Skeletal muscle satellite cell (primary cell): ENCODE data around the gene CAPN10.

ENCODE experiments used
- H3K27me3 ChIP-seq: 2 replicates; pipeline ENCODE4 v1.7.0; 2013; ENCODE audit warnings: low read length; ENCODE audit not compliant: control insufficient read depth, insufficient read depth
- H3K36me3 ChIP-seq: 2 replicates; pipeline ENCODE4 v1.7.0; 2013; ENCODE audit warnings: mild to moderate bottlenecking, control low read depth, low read length; ENCODE audit not compliant: insufficient read depth
- H3K4me1 ChIP-seq: 2 replicates; pipeline ENCODE4 v1.7.0; 2013; ENCODE audit warnings: low read length; ENCODE audit not compliant: control insufficient read depth, insufficient read depth
- H3K4me2 ChIP-seq: 2 replicates; pipeline ENCODE4 v1.7.0; 2013; ENCODE audit warnings: mild to moderate bottlenecking, low read length
- H3K4me3 ChIP-seq: 2 replicates; pipeline ENCODE4 v1.7.0; 2013; ENCODE audit warnings: low read length
- H3K9ac ChIP-seq: 2 replicates; pipeline ENCODE4 v1.7.0; 2013; ENCODE audit warnings: mild to moderate bottlenecking, low read depth, low read length, moderate library complexity
- H3K9me3 ChIP-seq: replicated peaks from 2 replicates; pipeline ENCODE4 v1.7.0; 2013; ENCODE audit warnings: mild to moderate bottlenecking, control low read depth, low read length

CAPN10 gene

DNA sequence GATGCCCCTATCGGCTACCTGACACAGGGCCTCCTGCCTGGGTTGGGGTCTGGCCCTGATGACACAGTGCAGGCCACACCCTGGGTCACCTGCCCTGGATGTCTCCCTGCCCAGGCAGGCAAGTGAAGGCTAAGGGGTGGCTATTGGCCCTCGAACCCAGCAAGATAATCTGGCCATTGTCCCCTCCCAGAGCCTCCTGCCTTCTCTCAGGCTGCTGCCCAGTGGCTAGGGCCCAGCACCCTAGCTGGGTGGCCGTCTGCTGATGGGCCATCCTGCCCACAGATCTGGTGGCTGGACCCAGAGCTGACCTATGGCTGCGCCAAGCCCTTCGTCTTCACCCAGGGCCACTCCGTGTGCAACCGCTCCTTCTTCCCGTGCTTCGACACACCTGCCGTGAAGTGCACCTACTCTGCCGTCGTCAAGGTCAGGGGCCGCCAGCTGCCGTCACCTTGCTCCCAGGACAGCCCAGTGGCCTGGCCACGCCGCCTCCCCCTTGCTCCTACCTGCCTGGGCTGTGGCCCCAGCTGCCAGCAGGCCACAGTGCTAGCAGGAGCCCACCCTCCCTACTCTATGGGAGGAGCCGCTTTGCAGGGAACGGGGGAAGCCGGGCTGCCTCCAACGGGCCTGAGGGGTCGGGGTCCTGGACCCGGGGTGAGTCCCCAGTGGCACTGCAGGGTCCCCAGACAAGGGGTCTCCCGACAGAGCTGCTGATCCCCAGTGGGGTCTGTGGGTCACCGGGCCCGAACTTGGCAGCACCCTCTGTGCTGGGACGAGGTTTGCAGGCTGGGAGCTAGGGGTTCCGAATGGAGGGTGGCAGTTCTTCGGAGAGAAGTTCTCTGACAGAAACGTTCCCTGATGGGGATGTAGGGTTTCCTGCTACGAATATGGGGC lies 14.1 kb upstream of the CAPN10 start:
- Histone ChIP-seq H3K4me3 (no peak overlapping the region), H3K4me1 (peaks cover 19% of the 10 kb centered on the region), H3K4me2 (no peak overlapping the region), H3K27me3 (no peaks in the 10 kb centered on the region), H3K36me3 (peaks cover 24% of the 10 kb centered on the region), H3K9me3 (no peaks in the 10 kb centered on the region), H3K9ac (no peak overlapping the region)

DNA sequence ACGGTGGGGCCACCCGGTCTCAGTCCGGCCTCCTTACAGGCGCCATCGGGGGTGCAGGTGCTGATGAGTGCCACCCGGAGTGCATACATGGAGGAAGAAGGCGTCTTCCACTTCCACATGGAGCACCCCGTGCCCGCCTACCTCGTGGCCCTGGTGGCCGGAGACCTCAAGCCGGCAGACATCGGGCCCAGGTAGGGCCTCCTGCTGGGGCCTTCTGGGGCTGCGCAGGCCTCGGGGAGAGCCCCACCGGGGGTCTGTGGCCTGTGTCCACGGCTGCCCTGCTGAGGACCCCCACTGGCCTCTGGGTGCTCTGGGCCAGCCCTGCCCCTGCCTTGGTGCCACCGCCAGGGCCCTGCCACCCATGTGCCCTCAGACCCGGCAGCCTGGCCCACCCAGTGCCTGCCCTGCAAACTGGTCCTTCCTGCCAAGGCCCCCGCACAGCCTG lies 13.4 kb upstream of the CAPN10 start:
- Histone ChIP-seq H3K4me1 (peaks cover 13% of the 10 kb centered on the region), H3K4me2 (no peak overlapping the region), H3K9me3 (no peaks in the 10 kb centered on the region), H3K4me3 (no peak overlapping the region), H3K27me3 (no peaks in the 10 kb centered on the region), H3K9ac (no peak overlapping the region), H3K36me3 (peaks cover 29% of the 10 kb centered on the region)

- Histone ChIP-seq H3K4me1 (peaks cover 13% of the 10 kb centered on the region), H3K9ac (no peak overlapping the region), H3K4me2 (no peak overlapping the region), H3K9me3 (no peaks in the 10 kb centered on the region), H3K4me3 (no peak overlapping the region), H3K36me3 (peaks cover 34% of the 10 kb centered on the region), H3K27me3 (no peaks in the 10 kb centered on the region)
Measured at GRCh38 chr2:240573516-240574385, 12.8 kb upstream of the CAPN10 start.

DNA sequence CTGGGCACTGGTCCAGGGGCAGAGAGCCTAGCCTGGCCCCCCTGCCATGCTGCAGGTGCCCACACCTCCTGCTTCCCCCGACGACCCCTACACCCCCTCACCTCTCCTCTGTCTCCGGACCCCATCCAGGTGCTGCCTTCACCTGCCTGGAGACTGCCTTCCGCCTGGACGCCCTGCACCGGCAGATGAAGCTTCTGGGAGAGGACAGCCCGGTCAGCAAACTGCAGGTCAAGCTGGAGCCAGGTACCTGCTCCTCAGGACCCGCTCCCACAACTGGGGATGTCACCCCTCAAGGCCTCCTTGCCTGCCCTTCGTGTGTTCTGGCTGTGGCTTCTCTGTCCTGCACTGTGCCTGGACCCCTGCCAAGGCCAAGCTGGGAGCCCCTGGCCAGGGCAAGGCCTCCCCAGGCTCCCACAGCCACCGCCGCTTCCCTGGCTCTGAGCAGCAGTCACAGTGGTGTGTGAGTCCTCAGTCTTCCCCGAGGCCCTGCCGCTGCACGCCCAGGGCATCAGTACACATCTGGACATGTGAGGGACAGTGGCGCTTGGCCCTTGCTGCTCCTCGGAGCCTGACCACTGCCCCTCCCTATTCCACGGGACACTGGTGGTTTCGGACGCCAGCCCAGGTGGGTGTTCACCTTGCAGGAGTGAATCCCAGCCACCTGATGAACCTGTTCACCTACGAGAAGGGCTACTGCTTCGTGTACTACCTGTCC lies 12.0 kb upstream of the CAPN10 start:
- Histone ChIP-seq H3K9me3 (no peaks in the 10 kb centered on the region), H3K9ac (no peak overlapping the region), H3K4me3 (no peak overlapping the region), H3K27me3 (no peaks in the 10 kb centered on the region), H3K4me1 (peaks cover 13% of the 10 kb centered on the region), H3K36me3 (peaks cover 37% of the 10 kb centered on the region), H3K4me2 (no peak overlapping the region)

DNA sequence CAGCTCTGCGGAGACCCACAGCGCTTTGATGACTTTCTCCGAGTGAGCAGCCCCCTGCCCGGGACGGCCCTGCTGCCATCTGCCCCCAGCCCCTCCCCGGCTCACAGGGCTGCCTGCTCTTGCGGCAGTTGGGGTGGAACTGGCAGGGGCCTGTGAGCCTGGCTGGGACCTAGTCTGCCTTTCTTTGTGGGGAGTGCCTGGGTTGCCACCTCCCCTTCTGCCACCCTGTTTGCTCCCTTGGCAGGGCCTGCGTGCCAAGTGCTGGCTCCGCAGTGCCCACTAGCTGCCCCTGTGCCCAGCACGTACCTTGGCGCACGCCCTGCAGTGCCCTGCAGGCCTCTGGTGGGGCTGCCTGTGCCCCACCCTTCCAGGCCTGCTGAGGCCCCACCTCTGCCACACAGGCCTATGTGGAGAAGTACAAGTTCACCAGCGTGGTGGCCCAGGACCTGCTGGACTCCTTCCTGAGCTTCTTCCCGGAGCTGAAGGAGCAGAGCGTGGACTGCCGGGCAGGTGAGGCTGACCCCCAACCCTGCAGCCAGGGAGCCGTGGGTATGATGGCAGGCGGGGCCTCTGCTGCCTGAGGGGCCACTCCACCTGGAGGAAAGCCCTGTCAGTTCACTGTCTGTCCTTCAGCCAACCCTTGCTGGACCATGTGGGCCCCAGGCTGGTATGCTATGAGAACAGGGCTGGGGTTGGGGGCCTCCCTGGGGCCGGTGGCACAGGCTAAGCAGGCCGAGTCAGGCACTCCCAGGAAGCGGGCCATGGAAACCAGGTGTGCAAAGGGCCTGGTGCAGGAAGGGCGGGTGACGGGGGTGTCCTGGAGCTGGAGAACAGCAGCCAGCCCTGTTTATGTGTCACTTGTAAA lies 11.2 kb upstream of the CAPN10 start:
- Histone ChIP-seq H3K36me3 (peaks cover 37% of the 10 kb centered on the region), H3K4me2 (no peak overlapping the region), H3K27me3 (no peaks in the 10 kb centered on the region), H3K9me3 (no peaks in the 10 kb centered on the region), H3K4me1 (peaks cover 15% of the 10 kb centered on the region), H3K4me3 (no peak overlapping the region), H3K9ac (no peak overlapping the region)

DNA sequence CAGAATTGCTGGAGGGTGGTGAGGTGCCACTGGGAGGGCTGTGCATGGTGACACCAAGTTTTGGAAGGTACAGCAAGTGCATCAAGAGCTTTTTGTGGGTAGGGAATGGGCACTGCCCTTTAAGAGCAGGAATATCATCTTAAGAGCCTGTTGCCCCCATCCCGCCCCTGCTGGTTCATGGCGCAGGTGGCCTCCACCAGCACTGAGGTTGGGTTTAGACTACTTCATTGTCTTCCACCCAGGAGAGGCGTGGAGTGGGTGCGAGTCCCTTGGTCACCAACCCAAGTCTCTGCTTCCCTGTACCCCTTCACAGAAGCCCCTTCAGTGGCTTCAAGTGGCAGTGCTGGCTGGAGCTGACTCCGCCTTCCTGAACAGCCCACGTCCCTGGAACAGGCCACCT lies 10.5 kb upstream of the CAPN10 start:
- Histone ChIP-seq H3K4me2 (no peak overlapping the region), H3K27me3 (no peaks in the 10 kb centered on the region), H3K9me3 (no peaks in the 10 kb centered on the region), H3K4me1 (peaks cover 18% of the 10 kb centered on the region), H3K4me3 (no peak overlapping the region), H3K9ac (no peak overlapping the region), H3K36me3 (peaks cover 37% of the 10 kb centered on the region)

DNA sequence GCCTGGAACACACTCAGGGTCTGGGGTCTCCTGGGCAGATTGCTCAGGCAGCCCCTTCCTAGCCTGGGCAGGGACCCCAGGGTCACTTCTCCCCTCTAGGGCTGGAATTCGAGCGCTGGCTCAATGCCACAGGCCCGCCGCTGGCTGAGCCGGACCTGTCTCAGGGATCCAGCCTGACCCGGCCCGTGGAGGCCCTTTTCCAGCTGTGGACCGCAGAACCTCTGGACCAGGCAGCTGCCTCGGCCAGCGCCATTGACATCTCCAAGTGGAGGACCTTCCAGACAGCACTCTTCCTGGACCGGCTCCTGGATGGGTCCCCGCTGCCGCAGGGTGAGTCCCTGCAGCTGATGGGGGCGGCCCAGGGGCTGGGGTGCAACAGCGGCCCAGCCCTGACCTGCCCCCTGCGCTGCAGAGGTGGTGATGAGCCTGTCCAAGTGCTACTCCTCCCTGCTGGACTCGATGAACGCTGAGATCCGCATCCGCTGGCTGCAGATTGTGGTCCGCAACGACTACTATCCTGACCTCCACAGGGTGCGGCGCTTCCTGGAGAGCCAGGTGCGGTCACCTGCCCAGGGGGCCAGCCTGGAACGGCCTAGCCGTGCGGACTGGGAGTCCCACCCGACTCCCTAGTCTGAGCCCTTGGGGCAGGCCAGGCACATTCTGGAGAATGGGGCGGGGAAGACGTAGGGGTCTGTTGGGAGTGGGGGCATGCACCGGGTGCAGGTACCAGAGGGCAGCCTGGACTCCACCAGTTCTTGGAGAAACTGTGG lies 9.9 kb upstream of the CAPN10 start:
- H3K9me3 ChIP-seq: no peaks in the 10 kb centered on the region
- H3K4me2 ChIP-seq: no peak overlapping the region
- H3K27me3 ChIP-seq: no peaks in the 10 kb centered on the region
- no peak overlapping the region for H3K4me3 ChIP-seq
- peaks cover 37% of the 10 kb centered on the region for H3K36me3 ChIP-seq
- peaks cover 18% of the 10 kb centered on the region for H3K4me1 ChIP-seq
- no peak overlapping the region for H3K9ac ChIP-seq

GRCh38 chr2:240577281-240578109 lies 9.0 kb upstream of the CAPN10 start:
- no peaks in the 10 kb centered on the region for H3K9me3 ChIP-seq
- peaks cover 18% of the 10 kb centered on the region for H3K4me1 ChIP-seq
- no peak overlapping the region for H3K9ac ChIP-seq
- no peak overlapping the region for H3K4me2 ChIP-seq
- no peak overlapping the region for H3K4me3 ChIP-seq
- H3K36me3 ChIP-seq: peaks cover 37% of the 10 kb centered on the region
- H3K27me3 ChIP-seq: no peaks in the 10 kb centered on the region

GRCh38 chr2:240578110-240578450 lies 8.5 kb upstream of the CAPN10 start:
- H3K36me3 ChIP-seq: peaks cover 37% of the 10 kb centered on the region
- peaks cover 20% of the 10 kb centered on the region for H3K4me1 ChIP-seq
- no peak overlapping the region for H3K4me3 ChIP-seq
- no peaks in the 10 kb centered on the region for H3K9me3 ChIP-seq
- H3K27me3 ChIP-seq: no peaks in the 10 kb centered on the region
- H3K9ac ChIP-seq: no peak overlapping the region
- H3K4me2 ChIP-seq: no peak overlapping the region
